Measurements from ENCODE around the gene IFNGR1. TPM values are rescaled to one million over a fixed set of nuclear protein-coding genes. Genes with fewer than 3 reads are reported as not detected.

IFNGR1 gene
- polyA plus RNA-seq, 2 of the 4 experiments (the other 2 are of a cell fraction): 31.2 to 54.9 TPM

- Histone ChIP-seq H3K4me1 (no peaks in the 10 kb centered on the region; the same call in 2 of the 3 replicates), H3K9me3 (peaks cover 4% of the 10 kb centered on the region; the same call in 1 of the 3 replicates), H3K4me2 (no peak overlapping the region), H3K27ac (no peak overlapping the region), H3K4me3 (no peak overlapping the region)
- ATAC-seq: no peak
- FAIRE-seq: no peak
- POLR2A ChIA-PET: no interaction called here
- no peak for DNase-seq (ENCODE audit: low read depth in 1 of 2, low spot score in 1 of 2)
- TF ChIP-seq SMC3 (IDR thresholded peaks at IDR 0.05) (no peak), KDM1A (IDR thresholded peaks at IDR 0.05; ENCODE audit: low read depth) (no peak), MYC (IDR thresholded peaks at IDR 0.05; ENCODE audit: borderline replicate concordance, low read length) (no peak)
- CTCF ChIA-PET: interaction anchor here (3.5 kb wide), 1 partner anchor 46 kb away, joined by 26 read pairs; no protein-coding TSS in a partner anchor
- 59% methylated on average over 3 of the region's 3 CpGs for WGBS (ENCODE audit: missing lambda C conversion rate)
Observed at GRCh38 chr6:137268911-137269310, 49.7 kb upstream of the IFNGR1 start.

GRCh38 chr6:137266309-137266586, 47.1 kb upstream of the IFNGR1 start:
- no peak for FAIRE-seq

GRCh38 chr6:137265561-137266308, 46.5 kb upstream of the IFNGR1 start:
- Histone ChIP-seq H3K4me3 (no peak overlapping the region), H3K4me1 (peaks cover 18% of the 10 kb centered on the region), H3K9me3 (peaks cover 4% of the 10 kb centered on the region; the same call in 1 of the 3 replicates), H3K4me2 (no peak overlapping the region), H3K27ac (peak overlapping the region in 1 of 2 experiments; percentile 26; a peak in 1 of 6 replicates)
- ChIA-PET CTCF (no interaction called here), POLR2A (no interaction called here)
- TF ChIP-seq JUN (IDR thresholded peaks at IDR 0.05): no peak
- no peak for TF ChIP-seq HDAC2 (IDR thresholded peaks at IDR 0.05)
- TF ChIP-seq JUNB (IDR thresholded peaks at IDR 0.05): no peak
- TF ChIP-seq POLR2AphosphoS2 (conservative IDR thresholded peaks at IDR 0.05; ENCODE audit: low read length): no peak
- no peak for TF ChIP-seq FOXS1 (CRISPR knock-in tag; IDR thresholded peaks at IDR 0.05)
- no peak for TF ChIP-seq RNF2 (IDR thresholded peaks at IDR 0.05; ENCODE audit: borderline replicate concordance, low read depth)
- DNase-seq (ENCODE audit: low read depth in 1 of 2, low spot score in 1 of 2) (no peak), FAIRE-seq (no peak), ATAC-seq (no peak)
- 73% methylated on average over 7 of the region's 7 CpGs for WGBS (ENCODE audit: missing lambda C conversion rate)

More at GRCh38 chr6:137266309-137266586, 47.1 kb upstream of the IFNGR1 start:
- H3K27ac ChIP-seq: 0 out of 6 replicates have a peak overlapping the region, but pooled peaks of 1 of the 2 experiments have one; percentile 26
- no peak overlapping the region for H3K4me3 ChIP-seq
- peaks cover 4% of the 10 kb centered on the region; the same call in 1 of the 3 replicates for H3K9me3 ChIP-seq
- CTCF ChIA-PET: no interaction called here
- no peak overlapping the region for H3K4me2 ChIP-seq
- POLR2A ChIA-PET: no interaction called here
- ATAC-seq (no peak), DNase-seq (ENCODE audit: low read depth in 1 of 2, low spot score in 1 of 2) (no peak)
- 65% methylated on average over 4 of the region's 4 CpGs for WGBS (ENCODE audit: missing lambda C conversion rate)
- peaks cover 12% of the 10 kb centered on the region for H3K4me1 ChIP-seq
- no peak for TF ChIP-seq PBX3 (IDR thresholded peaks at IDR 0.05)
- TF ChIP-seq HOXB5 (CRISPR knock-in tag; IDR thresholded peaks at IDR 0.05): no peak
- TF ChIP-seq MAFK (IDR thresholded peaks at IDR 0.05; ENCODE audit: partially characterized antibody): no peak
- TF ChIP-seq ZFP36 (IDR thresholded peaks at IDR 0.05; ENCODE audit: borderline replicate concordance, partially characterized antibody): no peak
- TF ChIP-seq CBX2 (IDR thresholded peaks at IDR 0.05; ENCODE audit: borderline replicate concordance, low read depth): no peak
- no peak for TF ChIP-seq HDAC2 (IDR thresholded peaks at IDR 0.05)
- no peak for TF ChIP-seq CHD2 (IDR thresholded peaks at IDR 0.05; ENCODE audit: low read length, partially characterized antibody)
- no peak for TF ChIP-seq ZSCAN20 (CRISPR knock-in tag; IDR thresholded peaks at IDR 0.05)
- no peak for TF ChIP-seq MAX (IDR thresholded peaks at IDR 0.05)
- TF ChIP-seq MAZ (IDR thresholded peaks at IDR 0.05; ENCODE audit: borderline replicate concordance, low read depth, low read length): no peak
- TF ChIP-seq NPAS2 (CRISPR knock-in tag; IDR thresholded peaks at IDR 0.05; ENCODE audit: borderline replicate concordance): no peak
- TF ChIP-seq JUN (IDR thresholded peaks at IDR 0.05): no peak
- TF ChIP-seq RCOR1 (IDR thresholded peaks at IDR 0.05; ENCODE audit: low read depth, low read length): no peak
- no peak for TF ChIP-seq MYC (IDR thresholded peaks at IDR 0.05; ENCODE audit: borderline replicate concordance, low read length)
- TF ChIP-seq RAD21 (conservative IDR thresholded peaks at IDR 0.05 in 1 of 2, IDR thresholded peaks at IDR 0.05 in 1 of 2): no peak
- TF ChIP-seq HES2 (IDR thresholded peaks at IDR 0.05): no peak
- TF ChIP-seq EP300 (IDR thresholded peaks at IDR 0.05): no peak
- no peak for TF ChIP-seq TFCP2L1 (CRISPR knock-in tag; IDR thresholded peaks at IDR 0.05)
